GM12892 (cell line): ENCODE results near the gene ICAM2. TPM values are rescaled to one million over a fixed set of nuclear protein-coding genes. Genes with fewer than 3 reads are reported as not detected.
A peak's percentile ranks its signal among the peaks of the same experiment; 100 is the strongest.

ENCODE experiments used
- DNase-seq: peaks from one replicate; pipeline ENCODE4 v3.0.0; 2011; ENCODE audit not compliant: insufficient read length
- FAIRE-seq: peaks from 2 replicates; lab custom pipeline; 2011; peaks lifted over from hg19 to GRCh38; lab: Jason Lieb, UNC
- POLR2A ChIP-seq: IDR thresholded peaks from 2 replicates; pipeline ENCODE4 v1.6.1; 2011; ENCODE audit warnings: low read depth, low read length, control low read depth
- POLR2AphosphoS5 ChIP-seq: IDR thresholded peaks from 2 replicates; pipeline ENCODE4 v1.6.1; 2011; ENCODE audit warnings: low read depth, low read length, control low read depth
- TAF1 ChIP-seq: IDR thresholded peaks from 2 replicates; pipeline ENCODE4 v1.6.1; 2011; ENCODE audit warnings: low read depth, mild to moderate bottlenecking, control low read depth, low read length, borderline replicate concordance
- polyA plus RNA-seq: library from polyadenylated mRNA; unstranded; fragments of >200 nt; gene quantifications from one replicate; pipeline ENCODE4 v1.2.1, GENCODE V29; 2012; ENCODE audit warnings: missing spikeins, inconsistent platforms; ENCODE audit not compliant: missing spikeins

The ICAM2 gene
- polyA plus RNA-seq = 33.1 TPM

- FAIRE-seq (peak; percentile 89), DNase-seq (no peak)
- TF ChIP-seq POLR2AphosphoS5 = peak; percentile 88
- peak; percentile 89 for TF ChIP-seq POLR2A
- TF ChIP-seq TAF1 = 0 out of 2 replicates have a peak, but pooled peaks have one; percentile 56
These were observed at the start of gene ICAM2 for GRCh38 chr17:64020056-64020766. ICAM2 (minus strand) TSS chr17:64020633; CDS start chr17:64006691, 13,942 bp downstream.

- DNase-seq = no peak
- TF ChIP-seq TAF1 (no peak), POLR2AphosphoS5 (no peak), POLR2A (no peak)
- no peak for FAIRE-seq
These were observed 49.8 kb upstream of the ICAM2 start for GRCh38 chr17:64070213-64070612.

DNA sequence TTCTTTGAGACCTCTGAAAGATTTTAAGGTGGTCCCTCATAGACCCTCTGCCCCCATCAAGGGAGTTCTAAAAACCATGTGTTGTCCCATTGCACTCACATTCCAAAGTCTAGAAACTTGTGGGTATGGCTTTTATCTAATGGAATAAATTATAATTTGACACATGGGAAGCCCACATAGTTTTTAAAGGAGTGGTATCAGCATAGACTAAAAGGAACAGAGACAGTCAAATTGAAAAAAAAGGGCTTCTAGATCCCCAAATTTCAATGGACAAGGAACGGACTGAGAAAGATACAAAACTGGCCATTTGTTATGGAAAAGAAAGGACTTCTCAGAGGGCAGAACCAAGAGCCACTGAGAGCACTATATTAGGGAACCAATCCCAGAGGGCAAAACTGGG, 48.7 kb upstream of the ICAM2 start:
- FAIRE-seq = no peak
- DNase-seq = no peak
- TF ChIP-seq TAF1 (no peak), POLR2A (no peak), POLR2AphosphoS5 (no peak)

- no peak for TF ChIP-seq POLR2AphosphoS5
- TF ChIP-seq TAF1 = no peak
- no peak for TF ChIP-seq POLR2A
- no peak for DNase-seq
- FAIRE-seq = no peak
These were observed 47.2 kb upstream of the ICAM2 start for GRCh38 chr17:64067657-64068056.

- DNase-seq = no peak
- TF ChIP-seq POLR2AphosphoS5 = no peak
- FAIRE-seq = no peak
These were observed 46.3 kb upstream of the ICAM2 start for GRCh38 chr17:64066716-64067115.

- FAIRE-seq = no peak
- TF ChIP-seq POLR2AphosphoS5 (no peak), TAF1 (no peak), POLR2A (no peak)
These were observed 44.7 kb upstream of the ICAM2 start for GRCh38 chr17:64065161-64065560.

GRCh38 chr17:64064331-64064730, 43.9 kb upstream of the ICAM2 start:
- FAIRE-seq = no peak
- TF ChIP-seq POLR2AphosphoS5 (no peak), TAF1 (no peak), POLR2A (no peak)
- DNase-seq = no peak

More at GRCh38 chr17:64065161-64065560, 44.7 kb upstream of the ICAM2 start:
- no peak for DNase-seq

- no peak for DNase-seq
- FAIRE-seq = peak; percentile 65
- TF ChIP-seq POLR2A = no peak
- no peak for TF ChIP-seq TAF1
- TF ChIP-seq POLR2AphosphoS5 = no peak
These were observed 43.4 kb upstream of the ICAM2 start for GRCh38 chr17:64063766-64064224.

DNA sequence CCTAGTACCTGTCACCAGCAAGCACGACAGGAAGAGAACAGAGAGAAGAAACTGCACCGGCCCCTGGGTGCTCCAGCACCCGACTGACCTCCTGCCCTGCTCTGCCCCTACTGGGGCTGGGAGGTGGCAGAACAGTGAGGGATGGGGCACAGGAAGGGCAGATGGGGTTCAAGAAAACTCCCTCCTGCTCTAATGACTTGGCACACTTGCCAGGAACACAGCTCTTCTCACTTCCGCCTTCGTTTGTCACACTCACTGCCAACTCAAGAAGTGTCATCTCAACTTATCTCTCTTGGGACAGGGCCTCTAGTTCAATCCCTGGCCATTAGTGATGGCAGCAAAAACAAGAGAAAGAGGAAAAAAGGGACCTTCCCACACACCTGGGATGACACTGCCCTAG, 42.7 kb upstream of the ICAM2 start:
- no peak for TF ChIP-seq POLR2A
- TF ChIP-seq TAF1 = no peak
- no peak for TF ChIP-seq POLR2AphosphoS5
- peak; percentile 36 for FAIRE-seq
- DNase-seq = no peak

GRCh38 chr17:64061178-64061898, 40.9 kb upstream of the ICAM2 start:
- TF ChIP-seq POLR2AphosphoS5 (no peak), TAF1 (no peak), POLR2A (no peak)
- DNase-seq = no peak
- peak; percentile 82 for FAIRE-seq

GRCh38 chr17:64060331-64060730, 39.9 kb upstream of the ICAM2 start:
- DNase-seq = no peak
- FAIRE-seq = no peak
- TF ChIP-seq POLR2A = no peak

- DNase-seq (no peak), FAIRE-seq (no peak)
- TF ChIP-seq POLR2A (no peak), TAF1 (no peak), POLR2AphosphoS5 (no peak)
These were observed 39.3 kb upstream of the ICAM2 start for GRCh38 chr17:64059756-64060155.
